Renal pelvis (tissue), 12 donors: ENCODE data around the gene PRELID3B. TPM values are rescaled to one million over a fixed set of nuclear protein-coding genes. Genes with fewer than 3 reads are reported as not detected.

ENCODE experiments used
- DNase-seq: peaks from one replicate; pipeline ENCODE4 v3.0.0-alpha.2; 2013
- long read RNA-seq, 16 experiments: transcript quantifications; one replicate each; lab custom pipeline, GENCODE V29; 2026
- polyA plus RNA-seq, 3 donors: library from polyadenylated mRNA; unstranded; fragments of 120-200 nt; gene quantifications; one replicate each; pipeline ENCODE4 v1.2.1, GENCODE V29; 2013; ENCODE audit not compliant: insufficient read length in 3 of 3

Gene PRELID3B
- polyA plus RNA-seq: 10 to 100 TPM; 62.2 to 72.7 (median 65.6) TPM
- long read RNA-seq, donor 1, transcript PRELID3B-201 (6 exons, 2,626 nt): major isoform, 29 of 30 reads
- long read RNA-seq, donor 1, partial matches to known transcripts: 0 of 30 reads
- long read RNA-seq, donor 1, other reads (novel, unspliced or antisense): 0 of 30 reads
- long read RNA-seq, donor 2, transcript PRELID3B-201 (6 exons, 2,626 nt): major isoform, 42 of 44 reads
- long read RNA-seq, donor 2, partial matches to known transcripts: 0 of 44 reads
- long read RNA-seq, donor 2, other reads (novel, unspliced or antisense): 0 of 44 reads
- long read RNA-seq, donor 3, transcript PRELID3B-201 (6 exons, 2,626 nt): major isoform, 31 of 35 reads
- long read RNA-seq, donor 3, partial matches to known transcripts: 0 of 35 reads
- long read RNA-seq, donor 3, other reads (novel, unspliced or antisense): 0 of 35 reads
- long read RNA-seq, donor 4, transcript PRELID3B-201 (6 exons, 2,626 nt): major isoform, 19 of 20 reads
- long read RNA-seq, donor 4, partial matches to known transcripts: 0 of 20 reads
- long read RNA-seq, donor 4, other reads (novel, unspliced or antisense): 0 of 20 reads
- long read RNA-seq, donor 5, transcript PRELID3B-201 (6 exons, 2,626 nt): major isoform, 14 of 15 reads
- long read RNA-seq, donor 5, partial matches to known transcripts: 0 of 15 reads
- long read RNA-seq, donor 5, other reads (novel, unspliced or antisense): 0 of 15 reads
- long read RNA-seq, donor 6, transcript PRELID3B-201 (6 exons, 2,626 nt): major isoform, 28 of 30 reads
- long read RNA-seq, donor 6, partial matches to known transcripts: 0 of 30 reads
- long read RNA-seq, donor 6, other reads (novel, unspliced or antisense): 0 of 30 reads
- long read RNA-seq, donor 7, transcript PRELID3B-201 (6 exons, 2,626 nt): major isoform, 24 of 30 reads
- long read RNA-seq, donor 7, partial matches to known transcripts: 0 of 30 reads
- long read RNA-seq, donor 7, other reads (novel, unspliced or antisense): 0 of 30 reads
- long read RNA-seq, donor 8, transcript PRELID3B-201 (6 exons, 2,626 nt): major isoform, 6 of 7 reads
- long read RNA-seq, donor 8, partial matches to known transcripts: 0 of 7 reads
- long read RNA-seq, donor 8, other reads (novel, unspliced or antisense): 0 of 7 reads
- long read RNA-seq, donor 9, transcript PRELID3B-201 (6 exons, 2,626 nt): major isoform, 32 of 34 reads
- long read RNA-seq, donor 9, partial matches to known transcripts: 0 of 34 reads
- long read RNA-seq, donor 9, other reads (novel, unspliced or antisense): 0 of 34 reads
- long read RNA-seq, donor 10, transcript PRELID3B-201 (6 exons, 2,626 nt): major isoform, 21 of 24 reads
- long read RNA-seq, donor 10, partial matches to known transcripts: 0 of 24 reads
- long read RNA-seq, donor 10, other reads (novel, unspliced or antisense): 0 of 24 reads
- long read RNA-seq, donor 11, transcript PRELID3B-201 (6 exons, 2,626 nt): major isoform, 20 of 22 reads
- long read RNA-seq, donor 11, partial matches to known transcripts: 0 of 22 reads
- long read RNA-seq, donor 11, other reads (novel, unspliced or antisense): 0 of 22 reads
- long read RNA-seq, donor 12, transcript PRELID3B-201 (6 exons, 2,626 nt): major isoform, 26 of 29 reads
- long read RNA-seq, donor 12, partial matches to known transcripts: 0 of 29 reads
- long read RNA-seq, donor 12, other reads (novel, unspliced or antisense): 0 of 29 reads
- long read RNA-seq, donor 13, transcript PRELID3B-201 (6 exons, 2,626 nt): major isoform, 15 of 16 reads
- long read RNA-seq, donor 13, partial matches to known transcripts: 0 of 16 reads
- long read RNA-seq, donor 13, other reads (novel, unspliced or antisense): 0 of 16 reads
- long read RNA-seq, donor 14, transcript PRELID3B-201 (6 exons, 2,626 nt): major isoform, 38 of 44 reads
- long read RNA-seq, donor 14, partial matches to known transcripts: 0 of 44 reads
- long read RNA-seq, donor 14, other reads (novel, unspliced or antisense): 0 of 44 reads
- long read RNA-seq, donor 15, transcript PRELID3B-201 (6 exons, 2,626 nt): major isoform, 35 of 40 reads
- long read RNA-seq, donor 15, partial matches to known transcripts: 0 of 40 reads
- long read RNA-seq, donor 15, other reads (novel, unspliced or antisense): 0 of 40 reads
- long read RNA-seq, donor 16, transcript PRELID3B-201 (6 exons, 2,626 nt): major isoform, 26 of 32 reads
- long read RNA-seq, donor 16, partial matches to known transcripts: 0 of 32 reads
- long read RNA-seq, donor 16, other reads (novel, unspliced or antisense): 0 of 32 reads

GRCh38 chr20:59042151-59042795, at the start of gene PRELID3B:
TSS of gene PRELID3B (minus strand) at chr20:59042786. CDS start at chr20:59042730, 56 bp downstream.
- DNase-seq: peak; percentile 5

GRCh38 chr20:59087829-59088433, 45.3 kb upstream of the PRELID3B start:
- DNase-seq: peak; percentile 61

GRCh38 chr20:59086923-59087322, 44.3 kb upstream of the PRELID3B start:
- no peak for DNase-seq

GRCh38 chr20:59084041-59084850, 41.7 kb upstream of the PRELID3B start:
- no peak for DNase-seq

- DNase-seq: no peak
Measured at GRCh38 chr20:59082981-59083380, 40.4 kb upstream of the PRELID3B start.

- DNase-seq: no peak
Measured at GRCh38 chr20:59082077-59082740, 39.6 kb upstream of the PRELID3B start.

- no peak for DNase-seq
Measured at GRCh38 chr20:59081036-59081435, 38.5 kb upstream of the PRELID3B start.

GRCh38 chr20:59078231-59078630, 35.6 kb upstream of the PRELID3B start:
- DNase-seq: no peak

GRCh38 chr20:59077705-59078104, 35.1 kb upstream of the PRELID3B start:
- no peak for DNase-seq

- DNase-seq: no peak
Measured at GRCh38 chr20:59075934-59076508, 33.4 kb upstream of the PRELID3B start.

GRCh38 chr20:59074456-59074855, 31.9 kb upstream of the PRELID3B start:
- DNase-seq: no peak

- no peak for DNase-seq
Measured at GRCh38 chr20:59073582-59073981, 31.0 kb upstream of the PRELID3B start.

- DNase-seq: no peak
Measured at GRCh38 chr20:59071216-59071615, 28.6 kb upstream of the PRELID3B start.

GRCh38 chr20:59069026-59069425, 26.4 kb upstream of the PRELID3B start:
- DNase-seq: no peak

GRCh38 chr20:59068534-59068933, 25.9 kb upstream of the PRELID3B start:
- no peak for DNase-seq

GRCh38 chr20:59064214-59064722, 21.7 kb upstream of the PRELID3B start:
- no peak for DNase-seq
